AG04449 (cell line): ENCODE measurements around the gene PDYN.

Source experiments
- CTCF ChIA-PET: fragments of 350-600 bp; formaldehyde crosslinking; extraction: SDS; loops from one replicate; lab custom pipeline; 2021; ENCODE audit warnings: antibody characterized with exemption; lab: Yijun Ruan, JAX
- POLR2A ChIA-PET: fragments of 400-600, 350-600 bp; formaldehyde crosslinking; extraction: SDS; loops from one replicate; lab custom pipeline; 2020; ENCODE audit warnings: antibody characterized with exemption, inconsistent platforms; lab: Yijun Ruan, JAX
- DNase-seq: peaks from one replicate; pipeline ENCODE4 v3.0.0-alpha.2; 2010; ENCODE audit warnings: low read depth, low spot score
- H3K4me3 ChIP-seq: 2 replicates; pipeline ENCODE4 v1.5.1; 2011; ENCODE audit warnings: low read depth, mild to moderate bottlenecking, control low read depth, low read length
- TF ChIP-seq, protein P1 (sequence below): IDR thresholded peaks from one replicate; pipeline ENCODE4 v1.5.1; 2011; ENCODE audit warnings: mild to moderate bottlenecking, moderate library complexity, low read length, control low read depth, inconsistent platforms; ENCODE audit not compliant: insufficient read depth; ENCODE audit errors: missing control alignments

PDYN gene

DNA sequence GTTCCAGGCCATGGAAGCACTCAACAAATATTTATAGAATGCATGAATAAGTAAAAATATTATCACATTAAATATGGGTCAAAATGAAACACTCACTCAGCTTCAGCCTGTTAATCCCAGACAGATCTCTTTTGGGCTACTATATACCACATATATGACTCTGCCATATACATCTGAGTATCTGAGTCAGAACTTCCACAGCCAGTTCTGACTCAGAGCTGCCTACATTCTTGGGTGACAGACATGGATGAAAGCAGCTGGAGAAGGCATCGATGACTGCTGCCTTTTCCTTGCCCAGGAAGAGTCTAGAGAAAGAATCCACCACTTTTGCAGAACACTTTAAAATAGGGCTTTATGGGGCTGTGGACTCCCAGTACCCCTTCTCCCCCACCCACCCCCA is 11.5 kb upstream of the PDYN start:
- TF ChIP-seq, protein P1, sequence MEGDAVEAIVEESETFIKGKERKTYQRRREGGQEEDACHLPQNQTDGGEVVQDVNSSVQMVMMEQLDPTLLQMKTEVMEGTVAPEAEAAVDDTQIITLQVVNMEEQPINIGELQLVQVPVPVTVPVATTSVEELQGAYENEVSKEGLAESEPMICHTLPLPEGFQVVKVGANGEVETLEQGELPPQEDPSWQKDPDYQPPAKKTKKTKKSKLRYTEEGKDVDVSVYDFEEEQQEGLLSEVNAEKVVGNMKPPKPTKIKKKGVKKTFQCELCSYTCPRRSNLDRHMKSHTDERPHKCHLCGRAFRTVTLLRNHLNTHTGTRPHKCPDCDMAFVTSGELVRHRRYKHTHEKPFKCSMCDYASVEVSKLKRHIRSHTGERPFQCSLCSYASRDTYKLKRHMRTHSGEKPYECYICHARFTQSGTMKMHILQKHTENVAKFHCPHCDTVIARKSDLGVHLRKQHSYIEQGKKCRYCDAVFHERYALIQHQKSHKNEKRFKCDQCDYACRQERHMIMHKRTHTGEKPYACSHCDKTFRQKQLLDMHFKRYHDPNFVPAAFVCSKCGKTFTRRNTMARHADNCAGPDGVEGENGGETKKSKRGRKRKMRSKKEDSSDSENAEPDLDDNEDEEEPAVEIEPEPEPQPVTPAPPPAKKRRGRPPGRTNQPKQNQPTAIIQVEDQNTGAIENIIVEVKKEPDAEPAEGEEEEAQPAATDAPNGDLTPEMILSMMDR: no peak
- ChIA-PET CTCF (interaction anchor here (1.8 to 5.8 kb wide), 8 partner anchors 15 to 229 kb away, joined by 4 to 129 read pairs (median 8); no protein-coding TSS in a partner anchor), POLR2A (no interaction called here)
- DNase-seq: no peak
- no peak overlapping the region for H3K4me3 ChIP-seq

DNA sequence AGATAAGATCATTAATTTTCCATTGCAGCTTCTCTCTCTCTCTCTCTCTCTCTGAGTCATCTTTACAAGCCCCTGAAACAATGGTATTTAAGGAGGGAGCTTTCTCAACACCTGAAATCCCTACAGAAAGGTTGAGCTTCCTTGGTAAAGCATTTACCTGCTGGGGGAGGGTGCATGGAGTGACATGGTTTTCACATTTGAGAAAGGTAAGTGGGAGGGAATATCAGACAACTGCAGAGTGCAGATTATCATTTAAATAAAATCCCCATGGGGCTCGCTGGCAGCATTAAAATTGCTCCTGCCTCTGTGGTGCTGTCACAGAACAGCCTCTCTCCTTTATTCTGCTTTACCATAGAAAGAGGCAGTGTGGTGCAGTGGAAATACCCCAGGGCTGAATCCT is 10.3 kb upstream of the PDYN start:
- ChIA-PET POLR2A (no interaction called here), CTCF (interaction anchor here (1.1 kb wide), 1 partner anchor 169 kb away, joined by 5 read pairs; no protein-coding TSS in a partner anchor)
- TF ChIP-seq, protein P1: no peak
- DNase-seq: no peak
- H3K4me3 ChIP-seq: no peak overlapping the region

DNA sequence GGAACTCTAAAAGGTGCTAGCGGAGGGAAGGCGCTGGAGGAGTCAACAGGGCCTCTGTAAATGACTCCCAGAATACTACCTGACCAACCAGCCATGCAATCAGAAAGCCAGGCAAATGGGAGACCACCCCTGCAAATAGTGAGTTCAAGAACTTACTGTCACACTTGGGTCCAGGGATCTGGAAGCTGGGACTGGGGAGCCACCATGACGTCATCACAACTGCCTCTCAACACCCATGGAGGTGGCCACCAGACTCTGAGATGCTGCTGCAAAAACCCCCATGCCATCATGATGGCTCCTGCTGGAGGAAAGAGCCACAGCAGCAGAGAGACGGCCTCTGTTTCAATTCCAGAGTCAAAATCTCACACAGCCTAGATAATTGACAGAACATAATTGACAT is 8.5 kb upstream of the PDYN start:
- DNase-seq: no peak
- H3K4me3 ChIP-seq: no peak overlapping the region
- ChIA-PET CTCF (interaction anchor here (1.0 to 1.3 kb wide), 2 partner anchors 8 to 170 kb away, joined by 3 to 4 read pairs; no protein-coding TSS in a partner anchor), POLR2A (no interaction called here)
- TF ChIP-seq, protein P1: no peak

DNA sequence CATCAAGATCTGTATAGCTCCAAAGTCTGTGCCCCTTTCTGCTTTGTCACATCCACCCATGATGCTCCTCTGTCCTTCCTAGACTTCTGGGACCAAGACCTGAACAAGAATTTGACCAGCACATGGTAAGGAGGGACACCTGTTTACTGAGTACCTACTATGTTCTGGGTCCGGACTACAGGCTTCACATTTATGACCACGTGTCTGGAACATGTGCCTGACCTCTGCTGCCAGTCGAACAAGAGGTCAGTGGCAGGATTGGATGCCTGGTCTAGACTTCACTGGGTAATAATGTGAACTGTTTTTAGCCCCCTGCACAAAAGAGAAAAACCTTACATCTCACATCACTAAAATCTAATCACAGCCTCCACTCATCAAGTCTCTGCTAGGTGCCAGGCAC is 7.3 kb upstream of the PDYN start:
- TF ChIP-seq, protein P1: no peak
- H3K4me3 ChIP-seq: no peak overlapping the region
- CTCF ChIA-PET: interaction anchor here (1.0 to 1.1 kb wide), 2 partner anchors 9 to 451 kb away, joined by 3 read pairs; no protein-coding TSS in a partner anchor
- POLR2A ChIA-PET: no interaction called here
- DNase-seq: no peak

DNA sequence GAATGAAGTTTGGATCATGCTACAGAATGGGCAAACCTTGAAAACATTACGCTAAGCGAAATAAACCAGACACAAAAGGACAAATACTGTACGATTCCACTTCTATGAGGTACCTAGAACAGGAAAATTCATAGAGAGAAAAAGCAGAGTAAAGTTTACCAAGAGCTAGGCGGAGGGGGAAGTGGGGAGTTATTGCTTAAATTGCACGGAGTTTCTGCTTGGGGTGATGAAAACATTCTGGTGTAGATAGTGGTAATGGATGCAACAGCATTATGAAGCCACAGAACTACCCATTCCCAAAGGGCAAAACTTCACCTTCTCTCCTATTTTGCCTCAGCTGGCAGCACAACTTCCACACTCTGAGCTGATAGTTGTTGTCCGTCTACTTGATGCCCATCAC is 6.4 kb upstream of the PDYN start:
- no peak overlapping the region for H3K4me3 ChIP-seq
- CTCF ChIA-PET: interaction anchor here (1.1 kb wide), 1 partner anchor 452 kb away, joined by 3 read pairs; no protein-coding TSS in a partner anchor

DNA sequence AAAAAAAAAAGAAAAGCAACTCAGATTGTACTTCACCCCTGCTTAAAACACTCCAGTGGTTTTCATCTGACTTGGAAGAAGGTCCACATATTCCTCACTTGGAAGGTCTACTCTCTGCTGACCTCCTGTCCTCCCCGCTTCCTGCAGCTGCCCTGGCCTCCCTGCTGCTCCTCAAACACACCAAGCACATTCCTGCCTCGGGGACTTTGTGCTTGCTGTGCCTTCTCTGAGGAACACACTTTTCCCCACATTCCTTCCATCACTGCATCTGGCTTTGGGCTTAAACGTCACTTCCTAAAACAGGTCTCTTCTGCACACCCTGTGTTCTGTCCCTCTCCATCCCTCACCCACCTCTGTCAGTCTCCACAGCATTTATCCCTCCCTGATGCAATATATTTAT is 4.9 kb upstream of the PDYN start:
- TF ChIP-seq, protein P1: no peak
- ChIA-PET CTCF (no interaction called here), POLR2A (no interaction called here)
- no peak overlapping the region for H3K4me3 ChIP-seq
- no peak for DNase-seq

More for the DNA sequence above, 6.4 kb upstream of the PDYN start:
- TF ChIP-seq, protein P1: no peak
- POLR2A ChIA-PET: no interaction called here
- no peak for DNase-seq
